ENCODE data around the gene MET. TPM values are rescaled to one million over a fixed set of nuclear protein-coding genes. Genes with fewer than 3 reads are reported as not detected.

MET gene
- total and polyA plus RNA-seq, 2 of the 13 experiments (the other 11 are each of a cell fraction or from before 2014, with no cell fraction given) = 21.8 to 31.5 TPM

DNA sequence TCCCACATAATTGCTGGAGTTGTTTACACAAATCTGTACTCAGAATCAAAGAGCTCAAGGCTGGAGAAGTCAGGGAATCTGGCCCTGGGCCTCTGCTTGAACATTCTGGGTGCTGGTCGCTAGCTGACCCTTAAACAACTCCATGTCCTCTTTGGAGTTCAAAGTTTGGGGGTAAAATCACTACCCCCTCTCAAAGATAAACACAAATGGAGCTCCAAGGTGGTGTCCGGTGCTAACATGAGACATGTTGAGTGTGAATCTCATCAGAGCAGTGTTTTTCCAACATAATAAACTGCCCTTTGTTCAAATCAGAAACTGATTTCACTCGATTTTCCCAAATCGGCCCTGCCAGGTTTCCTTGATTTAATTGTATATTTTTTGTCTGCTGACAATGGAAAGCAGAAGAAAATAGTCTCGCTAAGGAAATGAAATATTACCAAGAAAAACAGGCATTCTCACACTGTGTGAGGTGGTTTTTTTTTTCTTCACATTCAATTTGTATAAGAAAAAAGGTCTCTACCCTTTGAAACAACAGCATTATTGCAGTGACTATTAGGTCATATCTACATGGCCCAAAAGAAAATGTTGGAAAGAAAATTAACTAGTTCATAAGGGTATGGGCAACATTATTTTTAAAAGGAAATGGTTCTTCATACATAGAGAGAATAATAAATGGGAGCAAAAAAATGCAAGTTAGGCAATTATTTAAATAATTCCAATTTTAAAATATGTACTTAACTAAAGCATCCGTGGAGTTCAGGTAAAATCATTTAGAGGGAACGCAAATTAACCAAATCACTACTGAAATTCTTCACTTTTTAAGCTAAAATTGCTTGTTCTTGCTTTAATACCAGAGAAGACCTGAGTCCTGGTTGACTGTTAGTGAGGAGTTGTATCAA, 134.3 kb downstream of the MET start (continued):
- TF ChIP-seq DZIP1 (CRISPR knock-in tag; IDR thresholded peaks at IDR 0.05) (no peak), RAD51 (IDR thresholded peaks at IDR 0.05; ENCODE audit: borderline replicate concordance) (no peak), EZH2 (conservative IDR thresholded peaks at IDR 0.05; ENCODE audit: low read depth, low read length) (no peak), ZNF781 (CRISPR knock-in tag; IDR thresholded peaks at IDR 0.05; ENCODE audit: borderline replicate concordance, not compliant biosample characterization) (no peak), TOPORS (CRISPR knock-in tag; IDR thresholded peaks at IDR 0.05) (no peak), AHR (CRISPR knock-in tag; IDR thresholded peaks at IDR 0.05) (no peak), ZSCAN30 (CRISPR knock-in tag; IDR thresholded peaks at IDR 0.05) (no peak), TBP (CRISPR knock-in tag; IDR thresholded peaks at IDR 0.05) (no peak), DNMT1 (CRISPR knock-in tag; IDR thresholded peaks at IDR 0.05) (no peak), SAFB2 (CRISPR knock-in tag; IDR thresholded peaks at IDR 0.05; ENCODE audit: borderline replicate concordance, low read depth) (no peak), UBTF (CRISPR knock-in tag; IDR thresholded peaks at IDR 0.05) (no peak), ZNF713 (CRISPR knock-in tag; IDR thresholded peaks at IDR 0.05) (no peak), HNRNPH1 (optimal IDR thresholded peaks at IDR 0.05; ENCODE audit: low read depth, low read length) (no peak), TBX2 (CRISPR knock-in tag; IDR thresholded peaks at IDR 0.05; ENCODE audit: borderline replicate concordance) (peak; percentile 78), JUN (CRISPR knock-in tag; IDR thresholded peaks at IDR 0.05) (no peak), PBX2 (CRISPR knock-in tag; IDR thresholded peaks at IDR 0.05) (no peak)
- TF ChIP-seq, protein P1, sequence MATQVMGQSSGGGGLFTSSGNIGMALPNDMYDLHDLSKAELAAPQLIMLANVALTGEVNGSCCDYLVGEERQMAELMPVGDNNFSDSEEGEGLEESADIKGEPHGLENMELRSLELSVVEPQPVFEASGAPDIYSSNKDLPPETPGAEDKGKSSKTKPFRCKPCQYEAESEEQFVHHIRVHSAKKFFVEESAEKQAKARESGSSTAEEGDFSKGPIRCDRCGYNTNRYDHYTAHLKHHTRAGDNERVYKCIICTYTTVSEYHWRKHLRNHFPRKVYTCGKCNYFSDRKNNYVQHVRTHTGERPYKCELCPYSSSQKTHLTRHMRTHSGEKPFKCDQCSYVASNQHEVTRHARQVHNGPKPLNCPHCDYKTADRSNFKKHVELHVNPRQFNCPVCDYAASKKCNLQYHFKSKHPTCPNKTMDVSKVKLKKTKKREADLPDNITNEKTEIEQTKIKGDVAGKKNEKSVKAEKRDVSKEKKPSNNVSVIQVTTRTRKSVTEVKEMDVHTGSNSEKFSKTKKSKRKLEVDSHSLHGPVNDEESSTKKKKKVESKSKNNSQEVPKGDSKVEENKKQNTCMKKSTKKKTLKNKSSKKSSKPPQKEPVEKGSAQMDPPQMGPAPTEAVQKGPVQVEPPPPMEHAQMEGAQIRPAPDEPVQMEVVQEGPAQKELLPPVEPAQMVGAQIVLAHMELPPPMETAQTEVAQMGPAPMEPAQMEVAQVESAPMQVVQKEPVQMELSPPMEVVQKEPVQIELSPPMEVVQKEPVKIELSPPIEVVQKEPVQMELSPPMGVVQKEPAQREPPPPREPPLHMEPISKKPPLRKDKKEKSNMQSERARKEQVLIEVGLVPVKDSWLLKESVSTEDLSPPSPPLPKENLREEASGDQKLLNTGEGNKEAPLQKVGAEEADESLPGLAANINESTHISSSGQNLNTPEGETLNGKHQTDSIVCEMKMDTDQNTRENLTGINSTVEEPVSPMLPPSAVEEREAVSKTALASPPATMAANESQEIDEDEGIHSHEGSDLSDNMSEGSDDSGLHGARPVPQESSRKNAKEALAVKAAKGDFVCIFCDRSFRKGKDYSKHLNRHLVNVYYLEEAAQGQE (IDR thresholded peaks at IDR 0.05; ENCODE audit: borderline replicate concordance in 1 of 2, low read depth in 1 of 2, low read length in 2 of 2) = peak in 1 of 2 experiments; percentile 39; a peak in 1 of 4 replicates
- TF ChIP-seq, protein P2, sequence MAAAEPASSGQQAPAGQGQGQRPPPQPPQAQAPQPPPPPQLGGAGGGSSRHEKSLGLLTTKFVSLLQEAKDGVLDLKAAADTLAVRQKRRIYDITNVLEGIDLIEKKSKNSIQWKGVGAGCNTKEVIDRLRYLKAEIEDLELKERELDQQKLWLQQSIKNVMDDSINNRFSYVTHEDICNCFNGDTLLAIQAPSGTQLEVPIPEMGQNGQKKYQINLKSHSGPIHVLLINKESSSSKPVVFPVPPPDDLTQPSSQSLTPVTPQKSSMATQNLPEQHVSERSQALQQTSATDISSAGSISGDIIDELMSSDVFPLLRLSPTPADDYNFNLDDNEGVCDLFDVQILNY (CRISPR knock-in tag; conservative IDR thresholded peaks at IDR 0.05) = no peak

All from HepG2 (cell line).